GM19455 (cell line): Measurements from ENCODE around the gene LCP2.

Experiments
- ATAC-seq: cut with Tn5 transposase; IDR thresholded peaks from one replicate; pipeline ENCODE4 v1.9.1; 2021; ENCODE audit not compliant: unreplicated experiment

The LCP2 gene

GRCh38 chr5:170220191-170220590 lies 77.4 kb downstream of the LCP2 start:
- ATAC-seq, result no peak

- ATAC-seq, result no peak
These were observed 78.0 kb downstream of the LCP2 start for GRCh38 chr5:170219615-170220014.

GRCh38 chr5:170218726-170219125 lies 78.9 kb downstream of the LCP2 start:
- no peak for ATAC-seq

DNA sequence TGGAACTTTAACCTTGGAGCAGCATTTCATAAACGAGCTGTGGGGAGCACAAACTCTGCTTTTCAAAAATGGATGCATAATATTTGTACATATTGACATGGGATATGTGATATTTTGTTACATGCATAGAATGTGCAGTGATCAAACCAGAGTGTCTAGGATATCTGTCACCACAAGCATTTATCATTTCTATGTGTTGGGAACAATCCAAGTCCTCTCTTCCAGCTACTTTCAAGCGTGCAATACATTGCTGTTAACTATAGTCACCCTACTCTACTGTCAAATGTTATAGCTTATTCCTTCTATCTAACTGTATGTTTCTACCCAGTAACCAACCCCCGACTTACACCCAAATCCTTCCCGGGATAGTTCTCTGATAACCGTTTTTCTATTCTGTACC lies 79.7 kb downstream of the LCP2 start:
- no peak for ATAC-seq

DNA sequence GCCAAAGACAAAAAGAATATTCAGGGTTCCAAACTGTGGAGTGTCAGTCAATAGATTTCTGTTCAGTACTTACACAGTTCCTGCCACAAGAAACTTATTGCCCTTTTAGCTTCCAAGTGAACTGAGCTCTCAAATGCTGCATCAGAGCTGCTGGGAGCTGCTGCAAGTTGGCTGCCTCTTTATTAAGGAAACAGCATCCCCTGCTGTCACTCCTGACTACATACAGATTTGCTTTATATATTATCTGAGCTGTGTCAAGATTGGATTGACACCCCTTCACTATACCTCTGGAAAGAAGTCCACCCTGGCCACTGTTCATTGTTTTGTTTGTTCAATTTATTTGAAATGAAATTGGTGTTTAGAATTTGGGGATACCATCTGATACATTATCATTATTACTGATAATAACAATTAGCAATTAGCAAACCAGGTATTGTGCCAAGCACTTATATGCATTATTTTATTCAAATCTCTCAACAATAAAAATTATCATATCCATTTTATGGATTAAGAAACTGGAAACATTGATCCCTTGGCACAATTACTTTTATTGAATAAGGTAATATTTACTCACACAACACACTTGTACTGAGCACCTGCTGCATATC lies 81.2 kb downstream of the LCP2 start:
- ATAC-seq, result no peak

GRCh38 chr5:170211575-170212334 lies 85.8 kb downstream of the LCP2 start:
- ATAC-seq, result no peak

- ATAC-seq, result no peak
These were observed 90.6 kb downstream of the LCP2 start for GRCh38 chr5:170206958-170207357.

GRCh38 chr5:170206216-170206615 lies 91.4 kb downstream of the LCP2 start:
- ATAC-seq, result no peak

- no peak for ATAC-seq
These were observed 93.4 kb downstream of the LCP2 start for GRCh38 chr5:170204202-170204601.

GRCh38 chr5:170202117-170202516 lies 95.5 kb downstream of the LCP2 start:
- ATAC-seq, result no peak

DNA sequence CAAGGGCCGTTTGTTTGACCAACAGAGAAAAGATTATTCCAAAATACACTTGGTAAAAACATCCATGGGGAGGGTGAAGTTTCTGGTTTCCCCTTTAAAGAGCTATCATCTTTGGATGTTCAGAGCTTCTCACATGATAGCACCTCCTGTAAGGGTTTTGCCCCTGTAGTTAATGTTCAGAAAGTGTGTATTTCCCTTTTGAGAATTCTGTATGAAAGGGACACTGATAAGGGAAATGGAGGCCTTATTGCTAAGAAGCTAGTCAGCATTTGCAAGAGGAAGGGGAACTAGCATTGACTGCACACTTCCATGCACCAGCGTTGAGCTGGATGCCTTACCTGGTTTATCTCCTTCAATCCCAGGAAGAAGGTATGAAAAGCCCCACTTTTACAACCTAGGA lies 96.3 kb downstream of the LCP2 start:
- ATAC-seq, result no peak

- no peak for ATAC-seq
These were observed 96.7 kb downstream of the LCP2 start for GRCh38 chr5:170200876-170201275.
